OCI-LY1 (cell line): ENCODE data around the gene POLDIP2.

ENCODE experiments used
- H2AFZ ChIP-seq: fragments of 200-600 bp; sonication (generic), shearing (Covaris generic); 2 replicates; pipeline ENCODE4 v1.6.0; 2014; ENCODE audit warnings: antibody characterized with exemption, mild to moderate bottlenecking, low read length
- H3F3A ChIP-seq: fragments of 200-600 bp; sonication (generic), shearing (Covaris generic); 2 replicates; pipeline ENCODE4 v1.6.0; 2014; ENCODE audit warnings: mild to moderate bottlenecking, antibody characterized with exemption, low read length, moderate library complexity; ENCODE audit not compliant: insufficient read depth
- H3K27ac ChIP-seq: fragments of 200-600 bp; sonication (generic); 2 replicates; pipeline ENCODE4 v1.5.1; 2014; ENCODE audit warnings: low read length, mixed run types, mild to moderate bottlenecking, low read depth; ENCODE audit not compliant: poor library complexity, severe bottlenecking
- H3K27me3 ChIP-seq: fragments of 200-600 bp; sonication (generic); 2 replicates; pipeline ENCODE4 v1.6.0; 2014; ENCODE audit warnings: antibody characterized with exemption, mild to moderate bottlenecking, low read length, moderate library complexity; ENCODE audit not compliant: insufficient read depth
- H3K36me3 ChIP-seq: fragments of 200-600 bp; sonication (generic); 2 replicates; pipeline ENCODE4 v1.6.1; 2014; ENCODE audit warnings: mild to moderate bottlenecking, antibody characterized with exemption, low read length, moderate library complexity, mixed read lengths; ENCODE audit not compliant: insufficient read depth
- H3K4me1 ChIP-seq: fragments of 200-600 bp; sonication (generic); 2 replicates; pipeline ENCODE4 v1.5.1; 2014; ENCODE audit warnings: mild to moderate bottlenecking, low read length, moderate library complexity; ENCODE audit not compliant: insufficient read depth, severe bottlenecking
- H3K4me2 ChIP-seq: fragments of 200-600 bp; sonication (generic), shearing (Covaris generic); 2 replicates; pipeline ENCODE4 v1.6.1; 2014; ENCODE audit warnings: low read length
- H3K4me3 ChIP-seq: fragments of 200-600 bp; sonication (generic); 2 replicates; pipeline ENCODE4 v1.5.1; 2014; ENCODE audit warnings: low read length, low read depth, mild to moderate bottlenecking, mixed read lengths; ENCODE audit not compliant: poor library complexity, severe bottlenecking
- H3K79me2 ChIP-seq: fragments of 200-600 bp; shearing (Covaris generic); 2 replicates; pipeline ENCODE4 v1.6.1; 2016; ENCODE audit warnings: mixed run types, low read length, mixed read lengths; ENCODE audit not compliant: insufficient read depth
- H3K9ac ChIP-seq: fragments of 200-600 bp; sonication (generic), shearing (Covaris generic); 2 replicates; pipeline ENCODE4 v1.6.1; 2014; ENCODE audit warnings: mild to moderate bottlenecking, low read length, mixed read lengths
- H3K9me2 ChIP-seq: fragments of 200-600 bp; sonication (generic), shearing (Covaris generic); 2 replicates; pipeline ENCODE4 v1.6.1; 2014; ENCODE audit warnings: low read depth, mild to moderate bottlenecking, low read length, mixed read lengths
- H3K9me3 ChIP-seq: fragments of 200-600 bp; shearing (Covaris generic); 2 replicates; pipeline ENCODE4 v1.6.1; 2014; ENCODE audit warnings: low read length, mixed read lengths
- H4K20me1 ChIP-seq: fragments of 200-600 bp; sonication (generic), shearing (Covaris generic); 2 replicates; pipeline ENCODE4 v1.6.0; 2016; ENCODE audit warnings: mild to moderate bottlenecking, low read length; ENCODE audit not compliant: insufficient read depth
- EZH2 ChIP-seq: fragments of 200-600 bp; sonication (generic), shearing (Covaris generic); IDR thresholded peaks from 2 replicates; pipeline ENCODE4 v1.8.0; 2017; ENCODE audit warnings: borderline replicate concordance, mixed run types, mild to moderate bottlenecking, antibody characterized with exemption, low read length, moderate library complexity, mixed read lengths
- TF ChIP-seq, protein P1 (sequence below): fragments of 200-600 bp; sonication (generic), shearing (Covaris generic); IDR thresholded peaks from 2 replicates; pipeline ENCODE4 v1.5.1; 2017; ENCODE audit warnings: mild to moderate bottlenecking, antibody characterized with exemption, low read length, moderate library complexity, mixed read lengths

POLDIP2 gene

GRCh38 chr17:28364665-28365363, 7.5 kb upstream of the POLDIP2 start, which contains the start of gene SEBOX:
TSS of gene SEBOX (minus strand) at chr17:28365199. CDS start at chr17:28365151, 48 bp downstream.
- no peaks in the 10 kb centered on the region for H3K79me2 ChIP-seq
- H3K9me2 ChIP-seq, result no peaks in the 10 kb centered on the region
- peaks cover 35% of the 10 kb centered on the region for H3K36me3 ChIP-seq
- H3F3A ChIP-seq, result no peaks in the 10 kb centered on the region
- no peak within 1 kb of the TSS for H3K27ac ChIP-seq
- no peak within 1 kb of the TSS for H3K4me3 ChIP-seq
- no peaks in the 10 kb centered on the region for H3K4me1 ChIP-seq
- no peak within 1 kb of the TSS for H3K4me2 ChIP-seq
- H3K9ac ChIP-seq, result no peak within 1 kb of the TSS
- no peaks in the 10 kb centered on the region for H3K27me3 ChIP-seq
- no peak within 1 kb of the TSS for H2AFZ ChIP-seq
- no peaks in the 10 kb centered on the region for H3K9me3 ChIP-seq
- TF ChIP-seq EZH2, result no peak
- TF ChIP-seq, protein P1, sequence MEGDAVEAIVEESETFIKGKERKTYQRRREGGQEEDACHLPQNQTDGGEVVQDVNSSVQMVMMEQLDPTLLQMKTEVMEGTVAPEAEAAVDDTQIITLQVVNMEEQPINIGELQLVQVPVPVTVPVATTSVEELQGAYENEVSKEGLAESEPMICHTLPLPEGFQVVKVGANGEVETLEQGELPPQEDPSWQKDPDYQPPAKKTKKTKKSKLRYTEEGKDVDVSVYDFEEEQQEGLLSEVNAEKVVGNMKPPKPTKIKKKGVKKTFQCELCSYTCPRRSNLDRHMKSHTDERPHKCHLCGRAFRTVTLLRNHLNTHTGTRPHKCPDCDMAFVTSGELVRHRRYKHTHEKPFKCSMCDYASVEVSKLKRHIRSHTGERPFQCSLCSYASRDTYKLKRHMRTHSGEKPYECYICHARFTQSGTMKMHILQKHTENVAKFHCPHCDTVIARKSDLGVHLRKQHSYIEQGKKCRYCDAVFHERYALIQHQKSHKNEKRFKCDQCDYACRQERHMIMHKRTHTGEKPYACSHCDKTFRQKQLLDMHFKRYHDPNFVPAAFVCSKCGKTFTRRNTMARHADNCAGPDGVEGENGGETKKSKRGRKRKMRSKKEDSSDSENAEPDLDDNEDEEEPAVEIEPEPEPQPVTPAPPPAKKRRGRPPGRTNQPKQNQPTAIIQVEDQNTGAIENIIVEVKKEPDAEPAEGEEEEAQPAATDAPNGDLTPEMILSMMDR, result no peak
- H4K20me1 ChIP-seq, result no peaks in the 10 kb centered on the region

GRCh38 chr17:28363776-28364650, 6.7 kb upstream of the POLDIP2 start:
- H3K4me2 ChIP-seq, result no peak overlapping the region
- no peak overlapping the region for H3K9ac ChIP-seq
- no peaks in the 10 kb centered on the region for H3K9me2 ChIP-seq
- H2AFZ ChIP-seq, result no peak overlapping the region
- no peaks in the 10 kb centered on the region for H3K79me2 ChIP-seq
- no peaks in the 10 kb centered on the region for H4K20me1 ChIP-seq
- H3F3A ChIP-seq, result no peaks in the 10 kb centered on the region
- peaks cover 40% of the 10 kb centered on the region for H3K36me3 ChIP-seq
- H3K9me3 ChIP-seq, result no peaks in the 10 kb centered on the region
- no peak for TF ChIP-seq EZH2
- TF ChIP-seq, protein P1, result no peak
- H3K27me3 ChIP-seq, result no peaks in the 10 kb centered on the region
- no peak overlapping the region for H3K27ac ChIP-seq
- H3K4me3 ChIP-seq, result no peak overlapping the region
- no peaks in the 10 kb centered on the region for H3K4me1 ChIP-seq

GRCh38 chr17:28363186-28363585, 5.9 kb upstream of the POLDIP2 start:
- H3K9ac ChIP-seq, result no peak overlapping the region
- no peaks in the 10 kb centered on the region for H4K20me1 ChIP-seq
- H3K27me3 ChIP-seq, result no peaks in the 10 kb centered on the region
- no peak overlapping the region for H3K4me2 ChIP-seq
- H2AFZ ChIP-seq, result no peak overlapping the region
- no peaks in the 10 kb centered on the region for H3F3A ChIP-seq
- no peak overlapping the region for H3K27ac ChIP-seq
- no peaks in the 10 kb centered on the region for H3K9me2 ChIP-seq
- H3K9me3 ChIP-seq, result no peaks in the 10 kb centered on the region
- H3K79me2 ChIP-seq, result peaks cover 2% of the 10 kb centered on the region; the same call in 1 of the 2 replicates
- H3K4me1 ChIP-seq, result peaks cover 6% of the 10 kb centered on the region
- H3K4me3 ChIP-seq, result no peak overlapping the region
- TF ChIP-seq, protein P1, result no peak
- TF ChIP-seq EZH2, result no peak
- peaks cover 41% of the 10 kb centered on the region for H3K36me3 ChIP-seq
